Measurements from ENCODE around the gene CEP295NL.

DNA sequence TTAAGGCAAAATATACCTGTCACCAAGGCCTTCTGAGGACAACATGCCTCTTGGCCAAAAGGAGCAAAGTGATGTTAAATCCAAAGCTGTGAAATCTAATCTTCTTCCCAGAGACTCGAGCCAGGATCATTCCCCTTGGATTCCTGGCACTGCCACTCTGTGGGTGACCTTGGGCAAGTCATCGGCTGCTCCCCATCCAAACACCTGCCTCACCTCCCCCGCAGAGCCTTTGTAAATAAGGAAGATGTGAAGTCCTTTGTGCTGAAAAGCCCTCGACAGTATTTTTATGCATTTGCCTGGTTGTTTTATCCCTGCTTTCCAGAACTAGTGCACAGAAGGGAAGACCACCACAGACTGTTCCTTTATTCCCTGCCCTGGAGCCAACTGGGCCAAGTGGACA lies 5.4 kb upstream of the CEP295NL start:
- no peak for TF ChIP-seq CTCF (conservative IDR thresholded peaks at IDR 0.05; ENCODE audit: low read depth, low read length)
- no peak for TF ChIP-seq EZH2 (IDR thresholded peaks at IDR 0.05; ENCODE audit: borderline replicate concordance, low read depth, low read length, poor library complexity, severe bottlenecking)
